PC-3 (cell line): Measurements from ENCODE around the gene ARID1A.

ENCODE experiments used
- EZH2 ChIP-seq: fragments of 300-600 bp; sonication (generic); IDR thresholded peaks from one replicate; pipeline ENCODE4 v1.6.1; 2017; ENCODE audit warnings: antibody characterized with exemption, mild to moderate bottlenecking, low read length; ENCODE audit not compliant: unreplicated experiment
- TF ChIP-seq, protein P1 (sequence below): fragments of 300-600 bp; sonication (generic); conservative IDR thresholded peaks from 2 replicates; pipeline ENCODE4 v1.5.1; 2017; ENCODE audit warnings: antibody characterized with exemption, low read depth, mild to moderate bottlenecking, low read length

DNA sequence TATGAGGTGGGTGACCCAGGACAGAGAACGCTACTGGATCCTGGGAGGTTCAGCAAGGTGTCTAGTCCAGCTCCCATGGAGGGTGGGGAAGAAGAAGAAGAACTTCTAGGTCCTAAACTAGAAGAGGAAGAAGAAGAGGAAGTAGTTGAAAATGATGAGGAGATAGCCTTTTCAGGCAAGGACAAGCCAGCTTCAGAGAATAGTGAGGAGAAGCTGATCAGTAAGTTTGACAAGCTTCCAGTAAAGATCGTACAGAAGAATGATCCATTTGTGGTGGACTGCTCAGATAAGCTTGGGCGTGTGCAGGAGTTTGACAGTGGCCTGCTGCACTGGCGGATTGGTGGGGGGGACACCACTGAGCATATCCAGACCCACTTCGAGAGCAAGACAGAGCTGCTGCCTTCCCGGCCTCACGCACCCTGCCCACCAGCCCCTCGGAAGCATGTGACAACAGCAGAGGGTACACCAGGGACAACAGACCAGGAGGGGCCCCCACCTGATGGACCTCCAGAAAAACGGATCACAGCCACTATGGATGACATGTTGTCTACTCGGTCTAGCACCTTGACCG lies 83.4 kb downstream of the ARID1A start:
- TF ChIP-seq EZH2 = no peak
- TF ChIP-seq, protein P1, sequence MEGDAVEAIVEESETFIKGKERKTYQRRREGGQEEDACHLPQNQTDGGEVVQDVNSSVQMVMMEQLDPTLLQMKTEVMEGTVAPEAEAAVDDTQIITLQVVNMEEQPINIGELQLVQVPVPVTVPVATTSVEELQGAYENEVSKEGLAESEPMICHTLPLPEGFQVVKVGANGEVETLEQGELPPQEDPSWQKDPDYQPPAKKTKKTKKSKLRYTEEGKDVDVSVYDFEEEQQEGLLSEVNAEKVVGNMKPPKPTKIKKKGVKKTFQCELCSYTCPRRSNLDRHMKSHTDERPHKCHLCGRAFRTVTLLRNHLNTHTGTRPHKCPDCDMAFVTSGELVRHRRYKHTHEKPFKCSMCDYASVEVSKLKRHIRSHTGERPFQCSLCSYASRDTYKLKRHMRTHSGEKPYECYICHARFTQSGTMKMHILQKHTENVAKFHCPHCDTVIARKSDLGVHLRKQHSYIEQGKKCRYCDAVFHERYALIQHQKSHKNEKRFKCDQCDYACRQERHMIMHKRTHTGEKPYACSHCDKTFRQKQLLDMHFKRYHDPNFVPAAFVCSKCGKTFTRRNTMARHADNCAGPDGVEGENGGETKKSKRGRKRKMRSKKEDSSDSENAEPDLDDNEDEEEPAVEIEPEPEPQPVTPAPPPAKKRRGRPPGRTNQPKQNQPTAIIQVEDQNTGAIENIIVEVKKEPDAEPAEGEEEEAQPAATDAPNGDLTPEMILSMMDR = no peak
